GM21515 (cell line): ENCODE measurements around the gene DUSP21.
"Not testable (repeated sequence)": the region's sequence is repeated elsewhere in the genome, so short reads cannot be mapped to it uniquely, and the experiment has no call there.

Experiments
- ATAC-seq: cut with Tn5 transposase; IDR thresholded peaks from one replicate; pipeline ENCODE4 v1.9.1; 2021; ENCODE audit not compliant: unreplicated experiment

Gene DUSP21

GRCh38 chrX:44875185-44875489 is 31.3 kb downstream of the DUSP21 start:
- ATAC-seq: no peak

- no peak for ATAC-seq
Observed at GRCh38 chrX:44876086-44876485, 32.3 kb downstream of the DUSP21 start.

GRCh38 chrX:44876767-44877166 is 32.9 kb downstream of the DUSP21 start:
- no peak for ATAC-seq

GRCh38 chrX:44878780-44879179 is 35.0 kb downstream of the DUSP21 start:
- no peak for ATAC-seq

- ATAC-seq: no peak
Observed at GRCh38 chrX:44881549-44881948, 37.7 kb downstream of the DUSP21 start.

GRCh38 chrX:44882635-44883034 is 38.8 kb downstream of the DUSP21 start:
- ATAC-seq: no peak

GRCh38 chrX:44884944-44885343 is 41.1 kb downstream of the DUSP21 start:
- ATAC-seq: no peak

- no peak for ATAC-seq
Observed at GRCh38 chrX:44889824-44890223, 46.0 kb downstream of the DUSP21 start.

- no peak for ATAC-seq
Observed at GRCh38 chrX:44890247-44890646, 46.4 kb downstream of the DUSP21 start.

- ATAC-seq: not testable (repeated sequence)
Observed at GRCh38 chrX:44890687-44891086, 46.9 kb downstream of the DUSP21 start.

- ATAC-seq: no peak
Observed at GRCh38 chrX:44891642-44892041, 47.8 kb downstream of the DUSP21 start.
